GM12878 (cell line): ENCODE data around the gene NUP50. TPM values are rescaled to one million over a fixed set of nuclear protein-coding genes. Genes with fewer than 3 reads are reported as not detected.

Source experiments
- ATAC-seq: fragments of 200-7000 bp; cut with Tn5 transposase; 3 replicates; pipeline ENCODE4 v1.9.1; 2020; ENCODE audit warnings: mild to moderate bottlenecking, moderate library complexity
- BruUV-seq: library from RNA; stranded (reverse); fragments of 400-500 nt; replicated peaks from 2 replicates; lab custom pipeline; 2021; lab: Mats Ljungman, UMichigan
- CTCF ChIA-PET: fragments of 300-600 bp; sonication (Branson Sonifier 250); formaldehyde crosslinking; extraction: SDS; loops from one replicate; lab custom pipeline; 2021; ENCODE audit warnings: inconsistent platforms; lab: Yijun Ruan, JAX
- POLR2A ChIA-PET: fragments of 350-600 bp; formaldehyde crosslinking; extraction: SDS; loops from one replicate; lab custom pipeline; 2021; ENCODE audit warnings: inconsistent platforms; lab: Charles Lee
- RAD21 ChIA-PET: fragments of 300-600 bp; sonication (Branson Sonifier 250); formaldehyde crosslinking; loops from one replicate; lab custom pipeline; 2023; ENCODE audit warnings: antibody characterized with exemption; ENCODE audit not compliant: unreplicated experiment; lab: Charles Lee
- SMC1A ChIA-PET: fragments of 300-600 bp; sonication (Branson Sonifier 250); formaldehyde crosslinking; loops from one replicate; lab custom pipeline; 2023; ENCODE audit not compliant: unreplicated experiment, uncharacterized antibody; lab: Charles Lee
- DNase-seq: peaks from one replicate; pipeline ENCODE4 v3.0.0-alpha.2; 2011; ENCODE audit warnings: low read depth, low spot score
- FAIRE-seq: peaks from 3 replicates; lab custom pipeline; 2011; peaks lifted over from hg19 to GRCh38; lab: Jason Lieb, UNC
- H2AFZ ChIP-seq: 2 replicates; pipeline ENCODE4 v1.6.0; 2011; ENCODE audit warnings: low read depth, low read length, control low read depth; ENCODE audit not compliant: control insufficient read depth
- H3K27ac ChIP-seq: 2 replicates; pipeline ENCODE4 v1.5.1; 2011; ENCODE audit warnings: control low read depth; ENCODE audit not compliant: control insufficient read depth, insufficient read depth
- H3K27me3 ChIP-seq, 2 experiments: replicated peaks in 1 of 2; 2 replicates each; pipeline versions ENCODE4 v1.6.0 to v1.6.1; 2011; ENCODE audit warnings: low read length in 1 of 2; ENCODE audit not compliant: control insufficient read depth in 2 of 2, insufficient read depth in 2 of 2
- H3K36me3 ChIP-seq, 2 experiments: 2 replicates each; pipeline ENCODE4 v1.5.1; 2011; ENCODE audit warnings: low read length in 1 of 2; ENCODE audit not compliant: control insufficient read depth in 2 of 2, insufficient read depth in 2 of 2
- H3K4me1 ChIP-seq: 2 replicates; pipeline ENCODE4 v1.6.1; 2011; ENCODE audit warnings: mild to moderate bottlenecking, low read length, moderate library complexity, mixed read lengths; ENCODE audit not compliant: control insufficient read depth, insufficient read depth
- H3K4me2 ChIP-seq: 2 replicates; pipeline ENCODE4 v1.6.0; 2011; ENCODE audit warnings: control low read depth; ENCODE audit not compliant: control insufficient read depth, insufficient read depth
- H3K4me3 ChIP-seq: fragments of 200-600 bp; sonication (generic); 2 replicates; pipeline ENCODE4 v1.5.1; 2016
- H3K79me2 ChIP-seq: 2 replicates; pipeline ENCODE4 v1.6.0; 2011; ENCODE audit warnings: low read length; ENCODE audit not compliant: control insufficient read depth, insufficient read depth
- H3K9ac ChIP-seq: 2 replicates; pipeline ENCODE4 v1.8.0; 2011; ENCODE audit warnings: low read length, control low read depth, mixed read lengths; ENCODE audit not compliant: control insufficient read depth, insufficient read depth
- H3K9me3 ChIP-seq: replicated peaks from 3 replicates; pipeline ENCODE4 v1.5.1; 2011; ENCODE audit warnings: mild to moderate bottlenecking, low read length; ENCODE audit not compliant: control insufficient read depth, insufficient read depth
- H4K20me1 ChIP-seq: 2 replicates; pipeline ENCODE4 v1.6.0; 2011; ENCODE audit not compliant: control insufficient read depth, insufficient read depth
- CBX3 ChIP-seq: fragments of 200-600 bp; sonication (generic); IDR thresholded peaks from 2 replicates; pipeline ENCODE4 v1.6.1; 2016; ENCODE audit warnings: low read depth, borderline replicate concordance
- CHD2 ChIP-seq: IDR thresholded peaks from 2 replicates; pipeline ENCODE4 v1.6.1; 2011; ENCODE audit warnings: low read depth, low read length, improper control_type of control experiment, borderline replicate concordance
- EED ChIP-seq: sonication (generic); IDR thresholded peaks from 2 replicates; pipeline ENCODE4 v1.6.1; 2016; ENCODE audit warnings: antibody characterized with exemption, low read depth
- JUNB ChIP-seq: IDR thresholded peaks from 2 replicates; pipeline ENCODE4 v1.6.1; 2016; ENCODE audit warnings: antibody characterized with exemption, mild to moderate bottlenecking
- NFYA ChIP-seq: IDR thresholded peaks from 2 replicates; pipeline ENCODE4 v1.6.1; 2011; ENCODE audit warnings: low read depth, mild to moderate bottlenecking, low read length, improper control_type of control experiment, borderline replicate concordance
- PML ChIP-seq: IDR thresholded peaks from 2 replicates; pipeline ENCODE4 v1.6.1; 2012; ENCODE audit warnings: low read length, inconsistent platforms
- RELA ChIP-seq: fragments of 450-650 bp; IDR thresholded peaks from 2 replicates; pipeline ENCODE4 v1.8.0; 2014; ENCODE audit warnings: borderline replicate concordance; ENCODE audit not compliant: partially characterized antibody
- SMC3 ChIP-seq: IDR thresholded peaks from 2 replicates; pipeline ENCODE4 v1.6.1; 2011; ENCODE audit warnings: low read length, improper control_type of control experiment, borderline replicate concordance
- ZNF217 ChIP-seq: fragments of 450-650 bp; IDR thresholded peaks from 2 replicates; pipeline ENCODE4 v1.6.1; 2017; ENCODE audit warnings: antibody characterized with exemption, mild to moderate bottlenecking
- WGBS: methylation state at CpG from one replicate; pipeline ENCODE4 v1.1.6; 2016; ENCODE audit warnings: low lambda C conversion rate; ENCODE audit not compliant: insufficient replicate concordance, insufficient coverage; ENCODE audit errors: missing lambda C conversion rate; 5-methylcytosine and 5-hydroxymethylcytosine counted together
- in situ Hi-C: fragments of 300-500 bp; cut with MboI; formaldehyde crosslinking; loops from 9 replicates; pipeline ENCODE4 v1.14.3; 2018; ENCODE audit warnings: mixed read lengths
- intact Hi-C: fragments of 100-400 bp; cut with micrococcal nuclease; formaldehyde crosslinking; loops from one replicate; pipeline ENCODE4 v1.14.2; 2022; ENCODE audit not compliant: unreplicated experiment
- polyA plus RNA-seq, 11 experiments: library from polyadenylated mRNA; depleted of rRNA in 4 of 11; unstranded in 6 of 11; stranded (reverse) in 5 of 11; fragments of >200 nt; fragmentation: Nextera tagmentation in 4 of 11; fragmentation: Illumina TruSeq in 1 of 11; extraction: Ambion mirVana in 4 of 11; extraction: Trizol in 1 of 11; gene quantifications; 1 replicate in 1 of 11; 2 replicates in 10 of 11; pipeline versions ENCODE4 v1.2.1 to v1.2.3, GENCODE V29; 2011 to 2016; ENCODE audit warnings: inconsistent platforms in 2 of 11, missing spikeins in 2 of 11, low read depth in 1 of 11
- total RNA-seq, 4 experiments: library from RNA; depleted of rRNA in 3 of 4; stranded (reverse); fragments of >200 nt in 3 of 4; fragmentation: Illumina TruSeq in 1 of 4; extraction: Trizol in 1 of 4; gene quantifications; 2 replicates each; pipeline versions ENCODE4 v1.2.1 to v1.2.3, GENCODE V29; 2013 to 2021
- TF ChIP-seq, protein P1 (sequence below): fragments of 450-650 bp; formaldehyde crosslinking; IDR thresholded peaks from 2 replicates; pipeline ENCODE4 v1.4.0; 2020; ENCODE audit warnings: mild to moderate bottlenecking, moderate library complexity
- TF ChIP-seq, protein P2 (sequence below): fragments of 450-650 bp; formaldehyde crosslinking; IDR thresholded peaks from 2 replicates; pipeline ENCODE4 v1.5.0; 2022; ENCODE audit warnings: mild to moderate bottlenecking, missing genetic modification characterization
- TF ChIP-seq, protein P3 (sequence below): IDR thresholded peaks from 2 replicates; pipeline ENCODE4 v1.6.1; 2011; ENCODE audit warnings: low read depth, mild to moderate bottlenecking, low read length, moderate library complexity, borderline replicate concordance; ENCODE audit errors: extremely low read depth
- TF ChIP-seq, protein P4 (sequence below): fragments of 450-650 bp; IDR thresholded peaks from 2 replicates; pipeline ENCODE4 v1.6.1; 2018; ENCODE audit warnings: borderline replicate concordance, mild to moderate bottlenecking; ENCODE audit not compliant: partially characterized antibody

The NUP50 gene
- total and polyA plus RNA-seq, 10 of the 15 experiments (the other 5 are each of a cell fraction or from before 2014, with no cell fraction given): 36.8 to 125 (median 78.8) TPM

DNA sequence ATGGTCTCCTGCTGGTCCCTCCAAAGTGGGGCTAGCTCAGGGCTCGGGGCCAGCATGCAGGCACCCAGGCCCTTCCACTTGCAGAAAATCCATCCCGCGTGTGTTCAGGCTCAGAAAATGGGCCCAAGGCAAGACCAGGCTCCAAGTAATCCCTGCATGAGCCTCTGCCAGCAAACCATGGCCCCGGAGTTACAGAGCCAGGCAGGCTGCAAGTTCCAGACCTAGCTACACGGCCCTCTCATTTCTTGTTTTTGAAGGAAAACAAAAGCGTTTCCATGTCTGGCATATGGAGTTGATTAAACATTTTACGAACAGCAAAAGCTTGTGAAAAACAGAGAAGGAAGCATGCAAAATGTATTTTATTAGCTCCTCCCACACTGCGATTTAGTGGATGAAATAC is 47.3 kb downstream of the NUP50 start (continued):
- TF ChIP-seq, protein P1, sequence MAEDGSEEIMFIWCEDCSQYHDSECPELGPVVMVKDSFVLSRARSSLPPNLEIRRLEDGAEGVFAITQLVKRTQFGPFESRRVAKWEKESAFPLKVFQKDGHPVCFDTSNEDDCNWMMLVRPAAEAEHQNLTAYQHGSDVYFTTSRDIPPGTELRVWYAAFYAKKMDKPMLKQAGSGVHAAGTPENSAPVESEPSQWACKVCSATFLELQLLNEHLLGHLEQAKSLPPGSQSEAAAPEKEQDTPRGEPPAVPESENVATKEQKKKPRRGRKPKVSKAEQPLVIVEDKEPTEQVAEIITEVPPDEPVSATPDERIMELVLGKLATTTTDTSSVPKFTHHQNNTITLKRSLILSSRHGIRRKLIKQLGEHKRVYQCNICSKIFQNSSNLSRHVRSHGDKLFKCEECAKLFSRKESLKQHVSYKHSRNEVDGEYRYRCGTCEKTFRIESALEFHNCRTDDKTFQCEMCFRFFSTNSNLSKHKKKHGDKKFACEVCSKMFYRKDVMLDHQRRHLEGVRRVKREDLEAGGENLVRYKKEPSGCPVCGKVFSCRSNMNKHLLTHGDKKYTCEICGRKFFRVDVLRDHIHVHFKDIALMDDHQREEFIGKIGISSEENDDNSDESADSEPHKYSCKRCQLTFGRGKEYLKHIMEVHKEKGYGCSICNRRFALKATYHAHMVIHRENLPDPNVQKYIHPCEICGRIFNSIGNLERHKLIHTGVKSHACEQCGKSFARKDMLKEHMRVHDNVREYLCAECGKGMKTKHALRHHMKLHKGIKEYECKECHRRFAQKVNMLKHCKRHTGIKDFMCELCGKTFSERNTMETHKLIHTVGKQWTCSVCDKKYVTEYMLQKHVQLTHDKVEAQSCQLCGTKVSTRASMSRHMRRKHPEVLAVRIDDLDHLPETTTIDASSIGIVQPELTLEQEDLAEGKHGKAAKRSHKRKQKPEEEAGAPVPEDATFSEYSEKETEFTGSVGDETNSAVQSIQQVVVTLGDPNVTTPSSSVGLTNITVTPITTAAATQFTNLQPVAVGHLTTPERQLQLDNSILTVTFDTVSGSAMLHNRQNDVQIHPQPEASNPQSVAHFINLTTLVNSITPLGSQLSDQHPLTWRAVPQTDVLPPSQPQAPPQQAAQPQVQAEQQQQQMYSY (CRISPR knock-in tag): no peak
- no peak for TF ChIP-seq JUNB
- no peak for TF ChIP-seq PML
- TF ChIP-seq, protein P2, sequence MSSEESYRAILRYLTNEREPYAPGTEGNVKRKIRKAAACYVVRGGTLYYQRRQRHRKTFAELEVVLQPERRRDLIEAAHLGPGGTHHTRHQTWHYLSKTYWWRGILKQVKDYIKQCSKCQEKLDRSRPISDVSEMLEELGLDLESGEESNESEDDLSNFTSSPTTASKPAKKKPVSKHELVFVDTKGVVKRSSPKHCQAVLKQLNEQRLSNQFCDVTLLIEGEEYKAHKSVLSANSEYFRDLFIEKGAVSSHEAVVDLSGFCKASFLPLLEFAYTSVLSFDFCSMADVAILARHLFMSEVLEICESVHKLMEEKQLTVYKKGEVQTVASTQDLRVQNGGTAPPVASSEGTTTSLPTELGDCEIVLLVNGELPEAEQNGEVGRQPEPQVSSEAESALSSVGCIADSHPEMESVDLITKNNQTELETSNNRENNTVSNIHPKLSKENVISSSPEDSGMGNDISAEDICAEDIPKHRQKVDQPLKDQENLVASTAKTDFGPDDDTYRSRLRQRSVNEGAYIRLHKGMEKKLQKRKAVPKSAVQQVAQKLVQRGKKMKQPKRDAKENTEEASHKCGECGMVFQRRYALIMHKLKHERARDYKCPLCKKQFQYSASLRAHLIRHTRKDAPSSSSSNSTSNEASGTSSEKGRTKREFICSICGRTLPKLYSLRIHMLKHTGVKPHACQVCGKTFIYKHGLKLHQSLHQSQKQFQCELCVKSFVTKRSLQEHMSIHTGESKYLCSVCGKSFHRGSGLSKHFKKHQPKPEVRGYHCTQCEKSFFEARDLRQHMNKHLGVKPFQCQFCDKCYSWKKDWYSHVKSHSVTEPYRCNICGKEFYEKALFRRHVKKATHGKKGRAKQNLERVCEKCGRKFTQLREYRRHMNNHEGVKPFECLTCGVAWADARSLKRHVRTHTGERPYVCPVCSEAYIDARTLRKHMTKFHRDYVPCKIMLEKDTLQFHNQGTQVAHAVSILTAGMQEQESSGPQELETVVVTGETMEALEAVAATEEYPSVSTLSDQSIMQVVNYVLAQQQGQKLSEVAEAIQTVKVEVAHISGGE (CRISPR knock-in tag): no peak

DNA sequence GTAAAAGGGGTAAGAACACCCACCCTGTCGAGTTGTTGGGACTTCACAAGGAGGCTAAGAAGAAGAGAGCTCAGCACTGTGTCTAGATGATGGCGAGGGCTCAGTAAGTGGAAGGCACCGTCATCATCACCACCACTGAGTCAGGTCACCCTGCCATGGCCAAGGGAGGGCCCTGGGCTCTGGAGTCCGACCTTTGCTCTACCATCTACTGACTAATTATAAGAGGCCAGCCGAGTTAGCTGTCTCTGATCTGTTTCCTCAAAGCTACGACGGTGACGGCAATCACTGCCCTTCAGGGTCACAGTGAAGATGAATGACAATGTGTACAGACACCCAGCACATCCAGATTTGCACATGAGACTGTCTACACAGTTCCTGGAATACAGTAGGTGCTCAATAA is 47.7 kb downstream of the NUP50 start:
- H3K27me3 ChIP-seq: no peaks in the 10 kb centered on the region
- BruUV-seq: no TSS peak
- H3K4me2 ChIP-seq: no peak overlapping the region
- no peak overlapping the region for H3K27ac ChIP-seq
- H3K36me3 ChIP-seq: peaks cover 2 to 18% of the 10 kb centered on the region in 2 experiments; a peak in 3 of 4 replicates
- in situ Hi-C loops (no loop called here), intact Hi-C loops (no loop called here)
- peaks cover 12% of the 10 kb centered on the region for H3K4me1 ChIP-seq
- H3K4me3 ChIP-seq: no peak overlapping the region
- H3K79me2 ChIP-seq: peaks cover 17% of the 10 kb centered on the region
- SMC1A ChIA-PET: no interaction called here
- no peak for ATAC-seq
- no peak overlapping the region for H3K9ac ChIP-seq
- WGBS: 87% methylated on average over 8 of the region's 8 CpGs
- FAIRE-seq: no peak
- H2AFZ ChIP-seq: no peak overlapping the region
- RAD21 ChIA-PET: no interaction called here
- H4K20me1 ChIP-seq: no peaks in the 10 kb centered on the region; the same call in 1 of the 2 replicates
- H3K9me3 ChIP-seq: no peaks in the 10 kb centered on the region
- POLR2A ChIA-PET: no interaction called here
- CTCF ChIA-PET: interaction anchor here (1.4 kb wide), 1 partner anchor 52 kb away, joined by 4 read pairs; no protein-coding TSS in a partner anchor
- no peak for DNase-seq
- TF ChIP-seq ZNF217 (no peak), NFYA (no peak), CBX3 (no peak), EED (no peak), RELA (no peak), SMC3 (no peak), CHD2 (no peak)
- TF ChIP-seq, protein P3, sequence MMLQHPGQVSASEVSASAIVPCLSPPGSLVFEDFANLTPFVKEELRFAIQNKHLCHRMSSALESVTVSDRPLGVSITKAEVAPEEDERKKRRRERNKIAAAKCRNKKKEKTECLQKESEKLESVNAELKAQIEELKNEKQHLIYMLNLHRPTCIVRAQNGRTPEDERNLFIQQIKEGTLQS: no peak
- TF ChIP-seq, protein P4, sequence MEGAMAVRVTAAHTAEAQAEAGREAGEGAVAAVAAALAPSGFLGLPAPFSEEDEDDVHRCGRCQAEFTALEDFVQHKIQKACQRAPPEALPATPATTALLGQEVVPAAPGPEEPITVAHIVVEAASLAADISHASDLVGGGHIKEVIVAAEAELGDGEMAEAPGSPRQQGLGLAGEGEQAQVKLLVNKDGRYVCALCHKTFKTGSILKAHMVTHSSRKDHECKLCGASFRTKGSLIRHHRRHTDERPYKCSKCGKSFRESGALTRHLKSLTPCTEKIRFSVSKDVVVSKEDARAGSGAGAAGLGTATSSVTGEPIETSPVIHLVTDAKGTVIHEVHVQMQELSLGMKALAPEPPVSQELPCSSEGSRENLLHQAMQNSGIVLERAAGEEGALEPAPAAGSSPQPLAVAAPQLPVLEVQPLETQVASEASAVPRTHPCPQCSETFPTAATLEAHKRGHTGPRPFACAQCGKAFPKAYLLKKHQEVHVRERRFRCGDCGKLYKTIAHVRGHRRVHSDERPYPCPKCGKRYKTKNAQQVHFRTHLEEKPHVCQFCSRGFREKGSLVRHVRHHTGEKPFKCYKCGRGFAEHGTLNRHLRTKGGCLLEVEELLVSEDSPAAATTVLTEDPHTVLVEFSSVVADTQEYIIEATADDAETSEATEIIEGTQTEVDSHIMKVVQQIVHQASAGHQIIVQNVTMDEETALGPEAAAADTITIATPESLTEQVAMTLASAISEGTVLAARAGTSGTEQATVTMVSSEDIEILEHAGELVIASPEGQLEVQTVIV: no peak
